HuH-7 (cell line): ENCODE measurements around the gene POM121C.
"Not testable (repeated sequence)": the region's sequence is repeated elsewhere in the genome, so short reads cannot be mapped to it uniquely, and the experiment has no call there.

Experiments
- DNase-seq: peaks from one replicate; pipeline ENCODE4 v3.0.0; 2011; ENCODE audit warnings: low spot score

POM121C gene

GRCh38 chr7:75423481-75423880 lies 62.6 kb downstream of the POM121C start:
- not testable (repeated sequence) for DNase-seq

GRCh38 chr7:75421798-75422710 lies 64.0 kb downstream of the POM121C start:
- not testable (repeated sequence) for DNase-seq

- not testable (repeated sequence) for DNase-seq
Measured at GRCh38 chr7:75420152-75420551, 65.9 kb downstream of the POM121C start.

DNA sequence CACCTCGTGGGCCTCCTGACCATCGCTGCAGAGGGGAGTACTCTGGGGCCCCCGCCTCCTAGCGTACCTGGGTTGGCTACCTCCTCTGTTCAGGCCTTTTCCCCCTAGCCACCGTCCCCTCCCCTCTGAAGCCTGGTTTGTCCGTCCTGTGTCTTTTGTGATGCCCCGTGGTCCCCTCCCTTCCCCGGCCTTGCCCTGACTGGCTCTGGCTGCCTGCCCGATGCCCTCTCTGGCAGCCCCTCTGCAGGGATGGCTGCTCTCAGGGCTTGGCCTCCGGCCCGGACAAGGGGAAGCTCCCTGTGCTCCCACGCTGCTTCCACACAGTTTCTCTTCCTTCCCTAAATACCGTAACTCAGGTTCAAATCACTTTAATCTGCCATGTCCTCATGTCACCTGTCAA lies 66.4 kb downstream of the POM121C start:
- not testable (repeated sequence) for DNase-seq

DNA sequence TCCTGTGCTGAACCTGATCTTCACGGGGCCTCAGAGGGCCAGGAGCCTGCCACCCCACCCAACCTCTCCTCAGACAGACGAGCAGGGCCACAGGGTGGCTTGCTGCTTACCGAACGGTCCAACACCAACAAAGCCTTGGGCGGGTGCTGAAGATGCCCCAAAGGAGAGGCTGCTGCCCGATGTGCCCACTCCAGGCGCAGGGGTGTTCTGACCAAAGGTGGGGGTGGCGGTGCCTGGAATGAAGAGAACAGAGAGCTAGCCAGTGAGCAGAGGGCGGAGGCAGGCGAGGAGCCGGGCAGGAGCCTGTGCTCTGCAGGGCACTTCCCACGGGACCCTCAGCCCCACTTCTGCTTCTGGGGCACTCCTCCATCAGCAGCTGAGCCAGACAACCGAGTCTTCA lies 66.9 kb downstream of the POM121C start:
- DNase-seq = not testable (repeated sequence)

DNA sequence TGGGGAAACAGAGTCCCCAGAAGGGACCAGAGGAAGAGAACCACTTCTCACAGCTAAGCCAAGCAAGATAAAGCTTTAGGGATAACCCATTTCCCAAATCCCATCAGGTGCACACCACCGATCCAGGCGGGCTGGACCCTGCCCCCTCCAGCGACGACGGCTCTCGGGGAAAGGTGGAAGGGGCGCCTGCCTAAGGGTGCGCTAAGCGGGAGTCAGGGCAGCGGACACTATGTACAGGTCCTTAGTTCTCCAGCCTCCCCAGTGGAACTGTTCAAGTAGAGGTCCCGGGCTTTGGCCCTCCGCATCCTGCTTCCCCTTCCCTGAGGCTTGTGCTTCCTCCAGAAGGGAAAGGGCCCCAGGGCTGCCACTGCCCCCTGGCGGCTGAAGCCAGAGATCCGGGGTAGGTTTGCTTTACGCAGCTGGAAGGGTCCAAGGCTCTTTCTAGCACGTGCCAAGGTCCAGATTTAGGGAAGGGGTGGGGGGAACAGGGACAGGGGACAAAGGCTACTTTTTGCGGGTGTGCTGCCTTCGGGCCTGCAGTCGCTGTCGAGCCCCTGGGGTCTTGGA lies 67.7 kb downstream of the POM121C start:
- not testable (repeated sequence) for DNase-seq

DNA sequence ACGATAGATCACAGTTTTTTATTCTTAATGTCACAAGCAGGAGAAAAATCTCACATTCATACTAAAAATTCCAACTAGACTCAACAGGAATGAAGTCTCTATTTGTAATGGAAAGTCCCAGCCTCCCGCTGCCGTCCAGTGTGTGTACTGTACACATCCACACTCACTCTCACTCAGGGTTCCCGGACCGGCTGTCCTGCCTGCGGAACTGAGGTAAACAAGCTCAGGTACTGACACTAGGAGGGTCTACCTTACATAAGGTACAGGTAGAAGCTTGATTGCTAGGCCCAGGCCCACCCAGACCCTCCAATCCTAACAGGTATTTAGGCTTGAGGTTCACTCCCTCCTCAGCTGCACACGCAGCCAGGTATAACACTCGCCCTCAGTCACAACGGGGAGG lies 69.3 kb downstream of the POM121C start:
- not testable (repeated sequence) for DNase-seq

DNA sequence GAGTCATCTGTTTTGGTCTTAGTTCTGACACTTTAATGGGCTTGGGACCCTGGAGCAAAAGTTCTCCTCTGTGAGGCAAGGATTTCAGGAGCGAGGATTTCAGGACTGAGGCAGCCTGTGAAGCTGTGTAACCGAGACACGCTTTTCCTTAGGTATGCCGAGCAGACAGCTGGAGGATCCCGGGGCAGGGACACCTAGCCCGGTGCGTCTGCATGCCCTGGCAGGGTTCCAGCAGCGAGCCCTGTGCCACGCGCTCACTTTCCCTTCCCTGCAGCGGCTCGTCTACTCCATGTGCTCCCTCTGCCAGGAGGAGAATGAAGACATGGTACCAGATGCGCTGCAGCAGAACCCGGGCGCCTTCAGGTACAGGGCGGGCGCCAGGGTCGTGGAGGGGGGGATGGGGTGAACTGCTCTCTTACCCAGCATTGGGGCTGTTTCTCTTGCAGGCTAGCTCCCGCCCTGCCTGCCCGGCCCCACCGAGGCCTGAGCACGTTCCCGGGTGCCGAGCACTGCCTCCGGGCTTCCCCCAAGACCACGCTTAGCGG lies 70.2 kb downstream of the POM121C start:
- not testable (repeated sequence) for DNase-seq

GRCh38 chr7:75415428-75415817 lies 70.7 kb downstream of the POM121C start:
- not testable (repeated sequence) for DNase-seq

GRCh38 chr7:75414708-75415427 lies 71.2 kb downstream of the POM121C start:
- not testable (repeated sequence) for DNase-seq

- not testable (repeated sequence) for DNase-seq
Measured at GRCh38 chr7:75414204-75414603, 71.9 kb downstream of the POM121C start.

DNA sequence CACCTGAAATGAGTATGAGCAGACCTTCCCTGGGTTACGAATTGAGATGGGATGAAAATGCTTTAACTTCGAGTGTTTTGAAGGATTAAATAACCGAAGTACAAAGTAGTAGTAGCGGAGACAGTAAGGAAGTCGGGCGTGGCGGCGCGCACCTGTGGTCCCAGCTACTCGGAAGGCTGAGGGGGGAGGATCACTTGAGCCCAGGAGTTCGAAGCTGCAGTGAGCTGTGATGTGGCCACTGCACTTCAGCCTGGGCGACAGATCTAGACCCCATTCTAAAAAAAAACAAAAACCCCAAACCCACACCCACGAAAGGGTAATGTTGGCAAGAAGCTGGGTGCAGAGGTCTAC lies 75.3 kb downstream of the POM121C start:
- DNase-seq = not testable (repeated sequence)

DNA sequence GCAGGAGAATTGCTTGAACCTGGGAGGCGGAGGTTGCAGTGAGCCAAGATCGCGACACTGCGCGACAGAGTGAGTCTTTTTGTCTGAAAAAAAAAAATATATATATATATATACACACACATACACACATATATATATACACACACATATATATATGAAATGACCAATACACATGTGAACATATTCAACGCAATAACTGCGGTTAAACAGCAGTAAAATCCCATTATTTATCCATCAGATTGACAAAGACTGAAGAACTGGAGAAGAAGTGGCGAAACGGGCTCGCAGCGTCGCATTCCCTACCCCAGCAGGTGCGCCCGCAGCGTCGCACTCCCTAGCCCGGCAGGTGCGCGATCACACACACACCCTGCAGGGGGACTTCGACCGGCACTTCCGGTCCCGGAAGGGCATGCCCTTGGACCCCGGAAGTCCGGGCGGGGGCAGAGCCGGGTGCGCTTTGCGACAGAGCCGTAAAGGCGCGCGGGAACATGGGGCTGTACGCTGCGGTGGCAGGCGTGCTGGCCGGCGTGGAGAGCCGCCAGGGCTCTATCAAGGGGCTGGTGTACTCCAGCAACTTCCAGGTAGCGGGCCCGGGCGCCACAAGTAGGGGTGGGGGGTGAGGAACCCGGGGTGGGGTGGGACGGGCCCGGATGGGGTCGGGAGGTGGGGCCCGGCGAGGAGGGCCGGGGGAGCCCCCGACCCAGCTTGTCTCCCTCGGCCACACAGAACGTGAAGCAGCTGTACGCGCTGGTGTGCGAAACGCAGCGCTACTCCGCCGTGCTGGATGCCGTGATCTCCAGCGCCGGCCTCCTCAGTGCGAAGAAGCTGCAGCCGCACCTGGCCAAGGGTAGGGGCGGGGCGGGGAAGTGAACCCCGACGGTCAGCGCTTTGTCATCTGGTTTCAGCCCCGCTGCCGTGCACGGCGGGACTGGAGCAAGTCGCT lies 75.9 kb downstream of the POM121C start:
- DNase-seq = not testable (repeated sequence)

DNA sequence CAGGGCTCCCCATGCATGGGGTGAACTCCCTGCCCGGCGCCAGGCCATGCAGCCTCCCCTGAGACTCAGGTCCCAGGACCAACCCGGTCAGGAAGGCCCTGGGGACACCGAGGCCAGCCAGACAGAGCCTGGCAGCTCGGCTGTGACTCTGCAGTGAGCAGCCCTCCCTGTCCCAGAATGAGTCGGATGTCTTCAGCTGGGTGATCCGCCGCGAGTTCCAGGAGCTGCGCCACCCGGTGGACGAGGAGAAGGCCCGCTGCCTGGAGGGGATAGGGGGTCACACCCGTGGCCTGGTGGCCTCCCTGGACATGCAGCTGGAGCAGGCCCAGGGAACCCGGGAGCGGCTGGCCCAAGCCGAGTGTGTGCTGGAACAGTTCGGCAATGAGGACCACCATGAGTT lies 81.4 kb downstream of the POM121C start:
- DNase-seq = not testable (repeated sequence)

GRCh38 chr7:75403455-75404443 lies 82.3 kb downstream of the POM121C start:
- not testable (repeated sequence) for DNase-seq

DNA sequence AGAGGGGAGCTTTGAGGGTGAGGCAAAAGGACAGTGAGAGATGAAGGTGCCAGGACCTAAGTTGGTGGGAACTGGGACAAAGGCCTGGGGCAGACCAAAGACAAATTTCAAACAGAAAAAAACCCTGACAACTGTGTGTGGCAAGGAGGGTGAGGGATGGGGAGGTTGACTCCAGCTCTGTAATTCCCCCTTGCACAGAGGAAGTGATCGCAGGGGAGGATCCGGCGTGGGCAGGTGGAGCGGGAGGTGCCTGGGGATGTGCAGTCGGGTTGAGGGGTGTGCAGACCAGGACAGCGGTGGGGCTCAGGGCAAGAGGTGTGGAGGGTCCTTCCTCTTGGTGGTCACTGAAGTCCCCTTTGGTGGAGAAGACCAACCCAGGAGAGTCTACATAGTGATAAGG lies 85.5 kb downstream of the POM121C start:
- not testable (repeated sequence) for DNase-seq

- not testable (repeated sequence) for DNase-seq
Measured at GRCh38 chr7:75398771-75399700, 87.1 kb downstream of the POM121C start.

DNA sequence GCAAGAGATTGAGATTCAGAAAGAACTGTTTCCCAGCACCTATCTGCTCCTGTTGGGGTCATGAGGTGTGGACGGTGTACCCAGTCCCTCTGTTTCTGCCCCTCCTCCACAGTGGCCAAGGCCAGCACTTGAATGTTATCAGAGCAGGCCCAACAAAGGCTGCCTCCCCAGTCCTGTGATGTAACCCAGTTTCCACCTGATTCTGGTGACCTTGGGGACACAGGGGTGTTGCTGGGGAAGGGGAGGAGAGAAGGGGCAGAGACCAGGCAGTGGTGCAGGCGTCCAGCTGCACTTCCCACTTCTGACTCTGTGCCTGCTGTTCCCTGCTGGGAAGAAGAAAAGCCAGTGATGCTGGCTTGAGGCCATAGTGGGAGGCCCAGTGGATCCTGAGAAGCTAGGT lies 88.2 kb downstream of the POM121C start:
- DNase-seq = not testable (repeated sequence)

DNA sequence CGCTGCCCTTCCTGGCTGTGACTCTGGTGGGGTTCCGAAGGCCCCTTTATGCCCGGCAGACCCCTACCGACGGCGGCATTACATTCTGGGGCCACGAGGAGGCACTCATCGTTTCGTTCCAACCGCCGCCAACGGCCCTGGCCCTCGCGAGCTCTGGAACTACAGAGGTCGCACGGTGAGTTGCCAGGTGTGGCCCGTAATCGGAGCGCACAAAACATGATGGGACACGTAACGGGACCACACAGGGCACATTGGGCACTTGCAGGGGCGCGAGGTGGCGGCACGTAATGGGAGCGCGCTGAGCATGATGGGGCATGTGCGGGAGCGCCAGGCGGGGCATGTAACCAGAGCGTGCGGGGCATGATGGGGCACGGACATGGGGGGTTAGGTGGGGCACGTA lies 90.8 kb downstream of the POM121C start, which contains the start of gene TRIM73:
TRIM73 (plus strand) TSS at position 301 of the 400 bp plus-strand sequence. CDS start 3,305 bp downstream, outside the sequence.
- DNase-seq = not testable (repeated sequence)
